Measurements from ENCODE around the gene MSX2.
"Not testable (repeated sequence)": the region's sequence is repeated elsewhere in the genome, so short reads cannot be mapped to it uniquely, and the experiment has no call there.

The MSX2 gene

GRCh38 chr5:174733091-174733690 lies 8.8 kb downstream of the MSX2 start:
- no peak for DNase-seq (ENCODE audit: low spot score)

- DNase-seq (ENCODE audit: low spot score), result no peak
Observed at GRCh38 chr5:174733836-174734235, 9.5 kb downstream of the MSX2 start.

- DNase-seq (ENCODE audit: low spot score), result no peak
Observed at GRCh38 chr5:174734571-174735497, 10.5 kb downstream of the MSX2 start.

GRCh38 chr5:174735498-174736330 lies 11.3 kb downstream of the MSX2 start:
- no peak for DNase-seq (ENCODE audit: low spot score)

GRCh38 chr5:174736331-174736721 lies 11.9 kb downstream of the MSX2 start:
- DNase-seq (ENCODE audit: low spot score), result peak; percentile 23

GRCh38 chr5:174736777-174737176 lies 12.4 kb downstream of the MSX2 start:
- DNase-seq (ENCODE audit: low spot score), result no peak

GRCh38 chr5:174737330-174737729 lies 12.9 kb downstream of the MSX2 start:
- DNase-seq (ENCODE audit: low spot score), result no peak

- DNase-seq (ENCODE audit: low spot score), result no peak
Observed at GRCh38 chr5:174741352-174741751, 17.0 kb downstream of the MSX2 start.

- no peak for DNase-seq (ENCODE audit: low spot score)
Observed at GRCh38 chr5:174744896-174745295, 20.5 kb downstream of the MSX2 start.

- no peak for DNase-seq (ENCODE audit: low spot score)
Observed at GRCh38 chr5:174745590-174746103, 21.3 kb downstream of the MSX2 start.

GRCh38 chr5:174750711-174751110 lies 26.3 kb downstream of the MSX2 start:
- DNase-seq (ENCODE audit: low spot score), result no peak

- DNase-seq (ENCODE audit: low spot score), result no peak
Observed at GRCh38 chr5:174751154-174752000, 27.0 kb downstream of the MSX2 start.

- DNase-seq (ENCODE audit: low spot score), result no peak
Observed at GRCh38 chr5:174752121-174752520, 27.7 kb downstream of the MSX2 start.

GRCh38 chr5:174755106-174755505 lies 30.7 kb downstream of the MSX2 start:
- no peak for DNase-seq (ENCODE audit: low spot score)

GRCh38 chr5:174759091-174759490 lies 34.7 kb downstream of the MSX2 start:
- DNase-seq (ENCODE audit: low spot score), result no peak

- no peak for DNase-seq (ENCODE audit: low spot score)
Observed at GRCh38 chr5:174760721-174761120, 36.3 kb downstream of the MSX2 start.

- DNase-seq (ENCODE audit: low spot score), result not testable (repeated sequence)
Observed at GRCh38 chr5:174761341-174761740, 37.0 kb downstream of the MSX2 start.

- DNase-seq (ENCODE audit: low spot score), result no peak
Observed at GRCh38 chr5:174764309-174764708, 39.9 kb downstream of the MSX2 start.

GRCh38 chr5:174765540-174765939 lies 41.2 kb downstream of the MSX2 start:
- DNase-seq (ENCODE audit: low spot score), result no peak

GRCh38 chr5:174767670-174768069 lies 43.3 kb downstream of the MSX2 start:
- no peak for DNase-seq (ENCODE audit: low spot score)

GRCh38 chr5:174769005-174769404 lies 44.6 kb downstream of the MSX2 start:
- DNase-seq (ENCODE audit: low spot score), result no peak

All from GM03348 (cell line).